T-helper 1 cell treated with Interleukin-12 subunit alpha and Interleukin-12 subunit beta and Interleukin-4 antibody, amounts not matched to agents 30 μg/mL and 1 μg/mL, for 36 hours (primary cell): ENCODE data around the gene GTSE1.

Source experiments
- H3K27ac Mint-ChIP-seq: one replicate; pipeline ENCODE4 v1.8.0; 2021; ENCODE audit warnings: mild to moderate bottlenecking, mixed read lengths
- H3K27me3 Mint-ChIP-seq: one replicate; pipeline ENCODE4 v1.8.0; 2021; ENCODE audit warnings: low read depth, mixed read lengths
- H3K36me3 Mint-ChIP-seq: one replicate; pipeline ENCODE4 v1.8.0; 2021; ENCODE audit warnings: low read depth, mixed read lengths
- H3K4me1 Mint-ChIP-seq: one replicate; pipeline ENCODE4 v1.8.0; 2021; ENCODE audit warnings: low read depth, mixed read lengths
- H3K4me3 Mint-ChIP-seq: one replicate; pipeline ENCODE4 v1.8.0; 2021; ENCODE audit warnings: mild to moderate bottlenecking, moderate library complexity, mixed read lengths
- H3K9me3 Mint-ChIP-seq: one replicate; pipeline ENCODE4 v1.8.0; 2021; ENCODE audit warnings: mixed read lengths

The GTSE1 gene

GRCh38 chr22:46281866-46282678 is 14.6 kb upstream of the GTSE1 start:
- H3K9me3 Mint-ChIP-seq, result no peaks in the 10 kb centered on the region
- no peak overlapping the region for H3K4me3 Mint-ChIP-seq
- H3K27ac Mint-ChIP-seq, result no peak overlapping the region
- H3K27me3 Mint-ChIP-seq, result no peaks in the 10 kb centered on the region
- peaks cover 18% of the 10 kb centered on the region for H3K36me3 Mint-ChIP-seq
- peaks cover 2% of the 10 kb centered on the region for H3K4me1 Mint-ChIP-seq

DNA sequence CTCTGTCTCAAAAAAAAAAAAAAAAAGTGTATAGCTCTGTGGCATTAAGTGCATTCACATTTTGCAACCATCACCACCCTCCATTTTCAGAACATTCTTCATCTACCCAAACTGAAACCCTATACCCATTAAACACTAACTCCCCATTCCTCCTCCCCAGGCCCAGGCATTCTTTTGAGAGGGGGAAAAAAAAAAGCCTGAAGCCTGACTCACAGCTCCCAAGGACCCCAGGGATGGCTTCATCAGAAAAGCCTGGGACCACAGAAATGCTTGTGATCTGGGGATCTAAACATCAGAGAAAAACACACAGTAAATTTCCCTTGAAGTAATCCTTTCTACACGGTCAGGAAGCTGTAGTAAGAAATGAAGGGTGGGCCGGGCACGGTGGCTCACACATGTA is 10.7 kb upstream of the GTSE1 start:
- H3K27me3 Mint-ChIP-seq, result no peaks in the 10 kb centered on the region
- H3K27ac Mint-ChIP-seq, result no peak overlapping the region
- H3K4me1 Mint-ChIP-seq, result peaks cover 18% of the 10 kb centered on the region
- peaks cover 27% of the 10 kb centered on the region for H3K36me3 Mint-ChIP-seq
- H3K4me3 Mint-ChIP-seq, result no peak overlapping the region
- H3K9me3 Mint-ChIP-seq, result no peaks in the 10 kb centered on the region

DNA sequence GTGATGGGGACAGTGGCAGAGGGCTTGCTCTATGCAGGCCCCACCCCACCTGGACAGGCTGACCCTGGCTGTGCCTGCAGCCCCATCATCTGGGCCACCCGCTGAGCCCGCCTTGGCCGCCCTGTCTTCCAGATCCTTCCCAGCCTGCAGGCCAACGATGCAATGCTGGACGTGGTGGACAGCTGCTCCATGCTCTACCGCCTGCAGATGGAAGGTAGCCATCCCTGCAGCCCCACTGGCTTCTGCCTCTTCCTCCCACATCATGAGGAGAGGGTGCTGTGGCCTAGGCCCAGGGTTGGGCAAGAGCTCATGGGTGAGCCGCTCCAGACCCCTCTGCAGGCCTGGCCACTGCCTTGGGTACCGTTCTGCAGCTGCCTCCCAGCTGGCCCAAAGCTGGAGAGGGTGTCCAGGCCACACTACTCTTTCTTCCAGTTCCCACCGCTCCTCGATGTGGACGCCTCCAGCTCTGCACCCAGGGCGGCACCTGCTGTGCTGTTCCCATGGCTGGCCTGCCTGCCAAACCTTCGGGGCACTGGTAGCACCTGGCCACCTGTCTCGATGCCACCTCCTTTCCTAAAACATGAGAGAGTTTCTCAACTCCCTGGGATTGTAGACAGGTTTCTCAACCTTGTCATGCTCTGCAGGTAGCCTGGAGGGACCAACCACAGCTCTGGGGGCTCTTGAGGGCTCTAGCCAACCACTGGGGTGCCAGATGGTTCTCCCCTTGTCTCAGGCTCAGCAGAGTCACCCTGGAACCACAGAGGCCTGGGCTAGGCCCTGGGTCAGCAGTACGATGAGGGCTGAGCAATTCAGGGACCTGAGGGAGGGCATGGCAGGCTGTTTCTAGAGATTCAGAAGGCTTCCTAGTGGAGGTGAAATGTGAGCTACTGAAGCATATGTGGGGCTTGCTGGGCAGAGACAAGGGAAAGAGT is 9.5 kb upstream of the GTSE1 start:
- Mint-ChIP-seq H3K27me3 (no peaks in the 10 kb centered on the region), H3K4me1 (peaks cover 17% of the 10 kb centered on the region), H3K36me3 (peaks cover 29% of the 10 kb centered on the region), H3K9me3 (peaks cover under 1% of the 10 kb centered on the region), H3K27ac (peak overlapping the region; percentile 81), H3K4me3 (peak overlapping the region; percentile 70)

GRCh38 chr22:46287873-46288751 is 8.6 kb upstream of the GTSE1 start:
- peak overlapping the region; percentile 81 for H3K27ac Mint-ChIP-seq
- no peaks in the 10 kb centered on the region for H3K27me3 Mint-ChIP-seq
- H3K36me3 Mint-ChIP-seq, result peaks cover 38% of the 10 kb centered on the region
- H3K4me1 Mint-ChIP-seq, result peaks cover 17% of the 10 kb centered on the region
- H3K4me3 Mint-ChIP-seq, result peak overlapping the region; percentile 70
- peaks cover 4% of the 10 kb centered on the region for H3K9me3 Mint-ChIP-seq

GRCh38 chr22:46288846-46289243 is 7.8 kb upstream of the GTSE1 start:
- Mint-ChIP-seq H3K36me3 (peaks cover 40% of the 10 kb centered on the region), H3K27ac (peak overlapping the region; percentile 81), H3K27me3 (no peaks in the 10 kb centered on the region), H3K4me1 (peaks cover 17% of the 10 kb centered on the region), H3K4me3 (no peak overlapping the region), H3K9me3 (peaks cover 4% of the 10 kb centered on the region)

- Mint-ChIP-seq H3K36me3 (peaks cover 34% of the 10 kb centered on the region), H3K4me1 (peaks cover 17% of the 10 kb centered on the region), H3K9me3 (peaks cover 4% of the 10 kb centered on the region), H3K27me3 (no peaks in the 10 kb centered on the region), H3K27ac (no peak overlapping the region), H3K4me3 (no peak overlapping the region)
Measured at GRCh38 chr22:46289244-46289891, 7.3 kb upstream of the GTSE1 start.

- peaks cover 32% of the 10 kb centered on the region for H3K36me3 Mint-ChIP-seq
- no peak overlapping the region for H3K4me3 Mint-ChIP-seq
- peaks cover 4% of the 10 kb centered on the region for H3K9me3 Mint-ChIP-seq
- H3K4me1 Mint-ChIP-seq, result peaks cover 20% of the 10 kb centered on the region
- H3K27me3 Mint-ChIP-seq, result no peaks in the 10 kb centered on the region
- H3K27ac Mint-ChIP-seq, result peak overlapping the region; percentile 72
Measured at GRCh38 chr22:46290121-46290842, 6.4 kb upstream of the GTSE1 start.

DNA sequence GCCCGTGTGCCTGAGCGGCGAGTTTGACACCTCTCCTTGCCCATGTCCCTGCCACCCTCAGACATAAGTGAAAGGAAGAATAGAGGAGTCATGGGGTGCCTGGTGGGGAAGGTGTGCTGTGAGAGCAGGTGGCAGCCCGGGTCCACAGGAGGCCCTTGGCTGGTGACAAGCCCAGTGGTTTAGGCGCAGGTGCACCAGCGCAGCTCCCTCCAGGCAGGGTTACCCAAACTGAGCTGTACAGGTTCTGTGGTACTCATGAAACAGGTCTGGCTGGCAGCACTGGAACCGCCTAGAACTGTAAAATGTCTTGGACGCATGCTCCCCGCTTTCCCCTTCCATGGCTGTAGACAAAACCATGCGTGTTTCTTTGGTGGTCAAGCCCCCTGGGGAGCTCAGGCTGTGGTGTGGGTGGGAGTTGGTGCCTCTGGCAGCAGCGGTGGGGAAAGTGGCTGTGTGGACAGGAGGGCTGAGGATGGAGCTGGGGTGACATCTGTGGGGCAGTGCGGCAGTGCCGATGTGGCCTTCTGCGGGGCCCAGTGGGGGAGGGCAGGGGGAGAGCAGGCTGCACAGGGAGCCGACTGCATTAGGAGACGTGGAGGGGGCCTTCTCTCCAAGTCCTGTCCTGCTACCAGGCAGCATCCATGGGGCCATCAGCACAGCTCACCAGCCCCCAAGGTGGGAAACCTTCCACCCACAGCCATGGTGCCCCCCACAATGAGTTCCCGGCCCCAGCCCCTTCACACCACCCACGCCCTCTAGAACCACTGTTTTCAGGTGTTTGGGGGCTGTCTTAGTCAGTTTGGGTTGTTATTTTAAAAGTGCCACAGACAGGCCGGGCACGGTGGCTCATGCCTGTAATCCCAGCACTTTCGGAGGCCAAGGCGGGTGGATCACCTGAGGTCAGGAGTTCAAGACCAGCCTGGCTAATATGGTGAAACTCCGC is 5.6 kb upstream of the GTSE1 start:
- Mint-ChIP-seq H3K36me3 (peaks cover 30% of the 10 kb centered on the region), H3K27ac (no peak overlapping the region), H3K4me3 (no peak overlapping the region), H3K4me1 (peaks cover 26% of the 10 kb centered on the region), H3K27me3 (no peaks in the 10 kb centered on the region), H3K9me3 (peaks cover 4% of the 10 kb centered on the region)

- Mint-ChIP-seq H3K27me3 (no peaks in the 10 kb centered on the region), H3K9me3 (peaks cover 4% of the 10 kb centered on the region), H3K4me1 (peaks cover 31% of the 10 kb centered on the region), H3K4me3 (no peak overlapping the region), H3K27ac (no peak overlapping the region), H3K36me3 (peaks cover 31% of the 10 kb centered on the region)
Measured at GRCh38 chr22:46292173-46292572, 4.5 kb upstream of the GTSE1 start.

GRCh38 chr22:46292732-46293131 is 3.9 kb upstream of the GTSE1 start:
- H3K36me3 Mint-ChIP-seq, result peaks cover 29% of the 10 kb centered on the region
- no peak overlapping the region for H3K4me3 Mint-ChIP-seq
- no peaks in the 10 kb centered on the region for H3K27me3 Mint-ChIP-seq
- peaks cover 31% of the 10 kb centered on the region for H3K4me1 Mint-ChIP-seq
- no peak overlapping the region for H3K27ac Mint-ChIP-seq
- H3K9me3 Mint-ChIP-seq, result peaks cover 4% of the 10 kb centered on the region

DNA sequence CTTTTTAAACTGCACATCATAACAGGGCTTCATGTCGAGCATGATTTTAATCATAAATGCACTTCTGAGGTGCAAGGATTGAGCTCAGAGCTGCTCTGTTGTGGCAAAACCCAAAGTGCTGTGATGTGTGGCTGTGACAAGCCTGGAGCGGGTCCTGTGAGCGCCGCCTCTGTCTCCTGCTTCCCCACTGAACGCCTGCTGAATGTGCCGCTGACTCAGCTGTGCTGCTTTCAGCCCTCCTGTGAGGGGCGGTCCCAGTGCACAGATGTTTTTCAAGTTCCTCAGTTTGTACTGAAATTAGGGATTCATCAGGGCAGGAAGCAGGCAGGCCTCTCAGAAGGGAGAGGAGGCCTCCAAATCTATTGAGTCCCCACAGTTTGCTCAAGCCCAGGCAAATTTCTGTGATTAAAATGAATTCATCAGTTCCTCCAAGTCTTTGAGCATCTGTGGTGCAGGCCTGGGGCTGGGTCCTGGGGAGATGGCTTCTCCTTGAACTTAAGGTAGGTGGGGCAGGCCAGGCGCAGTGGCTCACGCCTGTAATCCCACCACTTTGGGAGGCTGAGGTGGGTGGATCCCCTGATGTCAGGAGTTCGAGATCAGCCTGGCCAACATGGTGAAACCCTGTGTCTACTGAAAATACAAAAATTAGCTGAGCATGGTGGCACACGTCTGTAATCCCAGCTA is 3.0 kb upstream of the GTSE1 start:
- peaks cover 26% of the 10 kb centered on the region for H3K4me1 Mint-ChIP-seq
- H3K4me3 Mint-ChIP-seq, result no peak overlapping the region
- H3K9me3 Mint-ChIP-seq, result peaks cover 4% of the 10 kb centered on the region
- H3K27me3 Mint-ChIP-seq, result no peaks in the 10 kb centered on the region
- H3K27ac Mint-ChIP-seq, result no peak overlapping the region
- peaks cover 32% of the 10 kb centered on the region for H3K36me3 Mint-ChIP-seq

GRCh38 chr22:46294784-46295183 is 1.9 kb upstream of the GTSE1 start:
- no peaks in the 10 kb centered on the region for H3K27me3 Mint-ChIP-seq
- peak overlapping the region; percentile 80 for H3K27ac Mint-ChIP-seq
- H3K36me3 Mint-ChIP-seq, result peaks cover 40% of the 10 kb centered on the region
- peaks cover 4% of the 10 kb centered on the region for H3K9me3 Mint-ChIP-seq
- peak overlapping the region; percentile 88 for H3K4me3 Mint-ChIP-seq
- peaks cover 35% of the 10 kb centered on the region for H3K4me1 Mint-ChIP-seq
